Urothelium cell line (cell line): Measurements from ENCODE around the gene CPA2.
"Not testable (repeated sequence)": the region's sequence is repeated elsewhere in the genome, so short reads cannot be mapped to it uniquely, and the experiment has no call there.

Experiments used
- DNase-seq: peaks from one replicate; pipeline ENCODE4 v3.0.0; 2011; ENCODE audit warnings: low spot score, mixed read lengths
- FAIRE-seq: peaks from 2 replicates; lab custom pipeline; 2011; peaks lifted over from hg19 to GRCh38; lab: Jason Lieb, UNC

CPA2 gene

DNA sequence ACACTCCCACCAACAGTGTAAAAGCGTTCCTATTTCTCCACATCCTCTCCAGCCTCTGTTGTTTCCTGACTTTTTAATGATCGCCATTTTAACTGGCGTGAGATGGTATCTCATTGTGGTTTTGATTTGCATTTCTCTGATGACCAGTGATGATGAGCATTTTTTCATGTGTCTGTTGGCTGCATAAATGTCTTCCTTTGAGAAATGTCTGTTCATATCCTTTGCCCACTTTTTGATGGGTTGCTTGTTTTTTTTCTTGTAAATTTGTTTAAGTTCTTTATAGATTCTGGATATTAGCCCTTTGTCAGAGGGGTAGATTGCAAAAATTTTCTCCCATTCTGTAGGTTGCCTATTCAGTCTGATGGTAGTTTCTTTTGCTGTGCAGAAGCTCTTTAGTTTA lies 17.0 kb upstream of the CPA2 start:
- FAIRE-seq, DNase-seq: not testable (repeated sequence)

DNA sequence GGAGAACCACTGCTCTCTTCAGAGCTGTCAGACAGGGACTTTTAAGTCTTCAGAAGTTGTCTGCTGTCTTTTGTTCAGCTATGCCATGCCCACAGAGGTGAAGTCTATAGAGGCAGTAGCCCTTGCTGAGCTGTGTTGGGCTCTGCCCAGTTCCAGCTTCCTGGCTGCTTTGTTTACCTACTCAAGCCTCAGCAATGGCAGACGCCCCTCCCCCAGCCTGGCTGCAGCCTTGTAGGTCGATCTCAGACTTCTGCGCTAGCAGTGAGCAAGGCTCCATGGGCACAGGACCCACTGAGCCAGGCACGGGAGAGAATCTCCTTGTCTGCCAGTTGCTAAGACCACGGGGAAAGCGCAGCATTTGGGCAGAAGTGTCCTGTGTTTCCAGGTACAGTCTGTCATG lies 12.1 kb upstream of the CPA2 start:
- DNase-seq (no peak), FAIRE-seq (no peak)

DNA sequence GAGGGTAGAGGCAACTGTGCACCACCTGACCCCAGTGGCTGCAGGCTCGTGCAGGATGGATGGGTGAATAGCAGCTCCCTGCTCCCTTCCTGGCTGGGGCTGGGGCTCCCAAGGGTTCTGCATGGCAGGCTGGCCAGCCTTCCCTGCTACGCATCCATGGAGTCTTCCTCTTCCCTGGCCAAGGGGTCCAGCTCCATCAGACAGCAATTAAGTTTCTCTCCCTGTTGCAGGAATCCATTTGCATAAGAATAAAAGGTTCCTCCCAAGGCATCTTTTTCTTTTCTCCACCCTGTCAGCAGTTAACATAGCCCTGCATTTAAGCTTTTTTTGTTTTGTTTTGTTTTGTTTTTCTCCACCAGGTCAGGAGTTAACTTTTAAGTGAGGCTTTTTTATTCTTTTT lies 10.0 kb upstream of the CPA2 start:
- FAIRE-seq (no peak), DNase-seq (no peak)

DNA sequence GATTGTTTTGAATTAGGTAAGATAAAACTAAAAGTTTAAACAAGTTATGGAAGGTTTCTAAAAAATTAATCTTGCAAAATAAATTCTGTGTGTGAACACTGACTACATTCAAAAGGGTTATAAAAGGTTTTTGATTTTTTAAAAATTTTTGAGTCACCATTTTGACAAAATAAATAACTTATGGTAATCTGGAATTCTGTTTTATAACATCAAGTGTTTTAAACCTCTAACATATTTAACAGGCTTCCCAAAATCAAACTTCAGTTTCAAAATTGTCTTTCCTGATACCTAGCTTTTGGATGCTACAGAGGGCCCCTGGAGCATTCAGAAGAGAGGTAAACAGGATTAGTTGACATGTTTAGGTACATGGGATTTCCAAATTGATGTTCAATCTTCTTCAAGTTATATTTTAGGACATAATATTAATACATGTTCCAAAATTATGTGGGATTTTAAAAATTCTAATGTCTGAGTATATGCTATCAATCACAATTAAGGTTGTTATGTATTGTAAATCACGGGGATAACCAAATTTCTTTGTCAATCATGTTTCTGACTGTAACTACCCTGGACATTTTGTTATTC lies 8.1 kb upstream of the CPA2 start:
- DNase-seq: no peak
- FAIRE-seq: no peak

DNA sequence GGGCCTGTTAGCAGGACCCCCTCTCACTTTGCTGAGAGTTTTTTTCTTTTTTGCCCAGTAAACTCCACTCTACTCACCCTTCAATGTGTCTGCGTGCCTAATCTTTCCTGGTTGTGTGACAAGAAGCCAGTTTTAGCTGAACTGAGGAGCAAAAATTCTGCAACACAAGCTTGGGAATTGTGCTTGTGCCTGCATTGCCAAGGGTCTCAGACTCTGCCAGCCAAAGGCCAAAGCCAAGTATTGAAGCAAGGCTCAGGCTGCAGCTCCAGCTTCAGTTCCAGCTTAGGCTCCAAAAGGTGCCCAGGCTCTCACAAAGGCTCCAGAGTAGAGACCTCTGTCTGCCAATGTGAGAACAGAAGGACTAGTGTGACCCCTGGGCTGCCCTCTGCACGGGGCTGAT lies 4.2 kb upstream of the CPA2 start:
- no peak for FAIRE-seq
- DNase-seq: no peak

DNA sequence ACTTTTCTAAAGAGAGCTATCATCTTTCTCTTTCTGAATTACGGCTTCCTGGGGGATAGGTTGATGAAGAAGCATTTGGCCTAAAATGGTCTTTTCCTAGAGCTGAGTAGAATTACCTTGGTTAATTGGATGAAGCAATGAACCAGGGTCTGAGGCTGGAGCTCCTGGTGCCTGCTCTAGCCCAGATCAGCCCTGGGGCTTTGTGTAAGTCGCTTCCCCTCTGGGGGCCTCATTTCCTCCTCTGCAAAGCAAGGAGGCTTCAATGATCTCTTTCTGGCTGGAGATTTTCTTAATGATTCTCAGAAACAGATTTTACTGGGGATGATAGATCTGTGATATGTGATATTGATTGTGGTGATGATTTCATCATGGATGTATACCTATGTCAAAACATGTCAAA lies 3.5 kb upstream of the CPA2 start:
- FAIRE-seq: no peak

DNA sequence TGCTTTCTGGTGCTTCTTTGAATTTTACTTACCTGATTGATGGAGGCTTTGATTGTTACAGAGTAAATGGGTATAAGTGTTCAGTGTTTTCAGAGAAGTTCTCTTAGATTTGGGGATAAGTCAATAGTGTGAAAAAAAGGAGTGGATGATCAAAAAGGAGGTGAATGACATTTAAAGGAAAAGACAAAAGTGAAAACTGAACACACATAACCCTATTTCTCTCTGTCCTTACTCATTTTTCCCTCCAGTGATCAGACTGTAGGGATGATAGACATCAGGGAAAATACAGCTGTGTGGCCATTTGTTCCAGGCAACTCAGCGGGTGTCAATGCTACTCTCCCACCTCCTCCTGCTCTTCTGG lies 278 bp downstream of the CPA2 start:
- no peak for DNase-seq
- no peak for FAIRE-seq

More for the DNA sequence above, 3.5 kb upstream of the CPA2 start:
- DNase-seq: no peak

DNA sequence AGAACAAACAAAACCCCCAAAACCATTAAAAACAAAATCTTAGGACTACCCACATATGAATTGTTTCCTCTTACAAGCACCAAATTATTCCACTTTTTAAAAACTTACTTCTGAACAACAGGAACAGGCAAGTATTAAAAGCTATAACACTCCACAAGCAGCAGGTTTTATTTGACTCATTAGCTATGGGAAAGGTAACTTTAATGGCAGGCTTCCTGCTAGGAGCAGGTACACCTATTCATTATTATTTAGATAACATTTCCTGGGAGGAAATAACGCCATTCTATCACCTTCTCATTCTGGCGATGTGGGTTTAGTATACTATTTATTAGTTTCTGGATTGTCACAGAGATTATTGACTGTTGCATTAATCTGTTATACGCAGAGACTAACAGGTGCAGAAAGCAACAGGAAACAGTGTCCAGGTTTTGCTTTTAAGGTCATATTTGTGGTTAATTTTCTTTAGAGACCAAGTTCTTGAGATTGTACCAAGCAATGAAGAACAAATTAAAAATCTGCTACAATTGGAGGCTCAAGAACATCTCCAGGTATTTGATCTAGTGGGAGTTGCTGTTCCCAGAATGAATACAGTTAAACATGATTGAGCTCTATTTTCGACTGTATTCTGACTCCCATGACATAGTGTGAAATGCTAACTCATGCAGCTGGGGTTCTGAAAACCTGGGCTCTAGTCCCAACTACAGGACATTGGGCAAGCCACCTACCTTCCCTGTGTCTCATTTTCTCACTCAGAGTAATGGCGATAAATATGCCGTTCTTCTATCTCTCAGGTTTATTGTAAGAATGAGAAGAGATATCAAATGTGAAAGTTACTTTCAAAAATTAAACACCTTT lies 2.0 kb downstream of the CPA2 start:
- DNase-seq (no peak), FAIRE-seq (no peak)

DNA sequence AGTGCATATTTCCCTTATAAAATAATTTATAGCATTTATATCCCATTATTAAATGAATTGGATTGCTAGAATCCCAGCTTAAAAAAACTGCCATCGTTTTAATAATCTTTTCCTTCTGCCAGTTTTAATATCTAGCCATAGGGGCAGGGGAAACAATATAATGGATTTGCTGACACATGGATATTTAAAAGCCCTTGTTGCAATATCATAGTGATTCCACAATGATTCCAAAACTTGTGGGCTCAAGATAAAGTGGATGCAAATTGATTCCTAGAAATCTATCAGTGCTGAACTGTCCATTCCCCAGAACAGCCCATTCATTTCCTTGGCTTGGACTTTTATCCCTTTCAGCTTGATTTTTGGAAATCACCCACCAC lies 2.6 kb downstream of the CPA2 start:
- DNase-seq: no peak
- no peak for FAIRE-seq

DNA sequence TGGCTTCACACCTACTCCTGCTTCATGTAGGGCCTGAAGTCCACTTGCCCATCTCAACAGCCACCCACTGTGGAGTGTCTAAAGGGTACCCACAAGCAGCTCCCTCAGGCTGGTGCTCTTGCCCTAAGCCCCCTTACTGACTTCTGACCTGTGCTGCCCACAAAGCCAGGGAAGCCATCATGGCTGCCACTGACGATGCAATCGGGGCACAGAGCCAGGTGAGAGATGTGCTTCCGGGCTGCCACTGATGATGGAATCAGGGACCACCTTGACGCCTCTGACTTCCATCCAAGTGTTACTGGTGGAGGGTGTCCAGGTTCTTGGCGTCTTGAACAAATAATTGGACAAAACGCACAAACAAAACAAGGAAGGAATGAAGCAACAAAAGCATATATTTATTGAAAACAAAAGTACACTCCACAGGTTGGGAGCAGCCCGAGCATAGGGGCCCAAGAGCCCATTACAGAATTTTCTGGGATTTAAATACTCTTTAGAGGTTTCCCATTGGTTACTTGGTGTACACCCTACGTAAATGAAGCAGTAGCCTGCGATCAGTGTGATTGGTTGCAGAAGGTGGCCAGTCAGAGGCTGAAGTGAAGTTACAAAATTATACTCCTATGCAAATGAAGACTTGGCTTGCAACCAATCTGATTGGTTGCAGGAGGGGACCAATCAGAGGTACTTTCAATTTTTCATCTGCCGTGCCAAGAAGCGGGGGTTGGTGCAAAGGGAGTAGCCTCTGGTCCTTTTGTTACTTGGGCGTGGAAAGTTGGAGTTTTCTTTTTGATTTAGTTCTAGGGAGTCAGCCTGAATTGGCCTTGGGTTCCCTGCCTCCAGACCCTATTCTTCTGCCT lies 4.5 kb downstream of the CPA2 start:
- no peak for DNase-seq
- FAIRE-seq: no peak

DNA sequence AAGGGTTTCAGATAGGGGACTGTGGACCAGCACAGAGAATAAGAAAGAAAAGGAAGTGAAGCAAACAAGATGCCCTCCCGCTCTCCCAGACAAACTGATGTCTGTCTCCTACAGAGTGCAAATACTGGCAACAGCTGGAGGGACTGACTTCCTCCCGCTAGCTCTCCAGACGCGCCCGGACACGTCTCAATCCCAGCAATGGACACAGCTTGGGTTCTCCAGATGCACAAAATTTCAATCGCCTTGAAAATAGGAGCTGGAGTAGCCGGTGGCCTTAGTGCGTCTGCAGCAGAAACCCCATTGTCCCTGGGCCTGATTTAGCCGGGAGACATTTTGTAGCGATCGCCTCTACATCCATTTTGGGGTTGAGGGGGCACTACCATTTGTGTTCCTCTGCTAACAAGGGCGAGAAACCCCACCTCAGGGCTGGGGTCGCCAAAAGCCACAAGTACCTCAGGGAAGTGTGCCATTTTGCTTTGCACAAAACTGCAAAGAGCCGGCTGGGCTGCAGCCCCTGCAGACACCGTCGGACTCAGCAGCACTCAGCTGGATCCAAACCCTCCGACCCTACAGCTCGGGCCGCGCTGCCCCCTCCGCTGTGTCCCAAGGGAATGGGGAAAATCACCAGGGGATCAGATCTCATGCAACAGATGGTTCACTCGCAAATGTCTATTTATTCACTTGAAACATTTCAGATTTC lies 5.9 kb downstream of the CPA2 start:
- DNase-seq (no peak), FAIRE-seq (no peak)

DNA sequence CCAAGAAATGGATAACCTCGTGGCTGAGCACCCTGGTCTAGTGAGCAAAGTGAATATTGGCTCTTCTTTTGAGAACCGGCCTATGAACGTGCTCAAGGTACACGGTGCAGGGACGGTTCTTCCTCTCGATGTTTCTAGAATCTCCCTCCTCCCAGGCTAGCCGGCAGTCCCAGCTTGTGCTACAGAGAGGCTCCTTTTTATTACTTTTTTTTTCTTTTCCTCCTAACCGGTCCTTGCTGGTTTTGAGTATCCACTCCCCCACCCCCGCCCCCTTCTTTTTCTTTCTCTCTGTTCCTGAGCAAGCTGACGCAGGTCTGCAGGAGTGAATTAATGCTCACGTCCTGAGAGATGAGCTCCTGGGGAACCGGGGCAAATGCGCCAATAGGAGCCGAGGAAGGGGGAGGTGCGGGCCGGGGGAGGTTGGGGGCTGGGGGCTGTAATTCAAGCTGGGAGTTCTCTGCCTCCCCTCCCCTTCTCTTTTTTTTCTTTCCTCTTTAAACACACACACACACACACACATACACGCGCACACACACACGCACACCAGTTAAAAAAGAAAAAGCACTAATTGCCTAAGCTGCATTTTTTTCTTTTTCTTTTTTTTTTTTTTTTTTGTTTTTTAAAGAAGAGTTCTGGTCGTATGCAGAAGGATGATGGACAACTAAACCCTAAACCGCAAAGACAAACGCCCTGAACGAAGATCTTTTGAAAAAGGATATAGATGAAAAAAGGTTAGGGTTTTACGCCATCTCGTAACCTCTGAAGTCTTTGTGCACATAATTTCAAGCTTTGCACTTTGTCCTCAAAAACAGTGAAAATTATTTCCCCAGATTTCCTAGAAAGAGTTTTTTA lies 6.6 kb downstream of the CPA2 start:
- no peak for FAIRE-seq
- DNase-seq: peak; percentile 53

DNA sequence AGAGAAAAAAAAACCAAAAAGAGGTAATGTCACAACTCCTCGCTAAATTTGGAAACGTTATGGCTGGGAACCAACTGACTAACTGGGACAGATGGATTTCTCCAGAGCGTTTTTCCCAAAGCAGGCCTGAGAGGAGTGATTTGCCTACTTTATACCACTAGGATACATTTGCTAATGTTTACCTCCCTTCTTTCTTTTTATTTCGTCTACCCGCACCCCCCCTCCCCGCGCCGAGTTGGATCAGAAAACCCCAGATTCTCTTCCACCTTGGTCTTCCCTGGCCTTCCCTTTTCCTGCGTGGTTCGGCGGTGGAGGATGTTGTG lies 7.2 kb downstream of the CPA2 start:
- no peak for DNase-seq
- no peak for FAIRE-seq

DNA sequence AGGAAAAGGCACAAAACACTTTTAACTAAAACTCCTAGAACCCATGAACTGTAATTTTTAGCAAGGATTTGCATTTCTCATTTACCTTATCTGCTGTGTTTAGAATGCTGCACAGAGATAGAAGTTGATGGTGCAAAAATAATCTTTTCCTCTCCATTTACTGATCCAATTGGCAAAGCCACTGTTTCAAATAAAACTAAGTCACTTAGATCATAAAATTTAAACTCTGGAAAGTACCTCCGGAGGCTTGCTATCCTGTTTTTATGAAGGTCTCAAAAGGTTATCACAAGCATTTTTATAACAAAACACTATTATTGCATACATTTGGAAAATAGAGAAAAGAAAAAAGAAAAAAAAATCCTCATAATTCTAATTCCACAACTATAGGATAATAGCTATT lies 7.6 kb downstream of the CPA2 start:
- DNase-seq (no peak), FAIRE-seq (no peak)

DNA sequence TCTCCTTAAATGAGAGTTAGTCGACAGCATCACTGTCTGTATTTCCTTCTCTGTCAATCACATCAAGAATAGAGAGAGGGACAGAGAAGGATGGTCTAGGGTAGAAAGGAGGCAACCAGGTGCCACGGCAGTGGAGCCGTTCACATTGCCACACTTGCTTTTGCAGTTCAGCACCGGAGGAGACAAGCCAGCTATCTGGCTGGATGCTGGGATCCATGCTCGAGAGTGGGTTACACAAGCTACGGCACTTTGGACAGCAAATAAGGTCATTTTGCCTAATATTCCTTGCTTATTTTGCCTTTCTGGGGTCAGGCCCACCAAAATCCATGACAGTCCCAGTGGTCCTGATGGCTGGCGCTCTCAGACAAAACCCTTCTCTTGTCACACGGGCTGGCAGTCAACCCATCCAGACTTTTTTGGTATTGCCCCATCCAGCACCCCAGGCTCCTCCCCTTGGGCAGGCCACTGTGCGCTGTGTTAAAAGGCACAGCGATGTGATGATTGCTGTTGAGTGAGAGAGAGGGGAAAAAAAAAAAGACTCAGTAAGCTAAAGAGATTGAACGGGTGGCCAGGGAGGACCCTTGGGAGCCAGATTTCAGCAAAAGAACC lies 8.4 kb downstream of the CPA2 start:
- no peak for DNase-seq
- no peak for FAIRE-seq

DNA sequence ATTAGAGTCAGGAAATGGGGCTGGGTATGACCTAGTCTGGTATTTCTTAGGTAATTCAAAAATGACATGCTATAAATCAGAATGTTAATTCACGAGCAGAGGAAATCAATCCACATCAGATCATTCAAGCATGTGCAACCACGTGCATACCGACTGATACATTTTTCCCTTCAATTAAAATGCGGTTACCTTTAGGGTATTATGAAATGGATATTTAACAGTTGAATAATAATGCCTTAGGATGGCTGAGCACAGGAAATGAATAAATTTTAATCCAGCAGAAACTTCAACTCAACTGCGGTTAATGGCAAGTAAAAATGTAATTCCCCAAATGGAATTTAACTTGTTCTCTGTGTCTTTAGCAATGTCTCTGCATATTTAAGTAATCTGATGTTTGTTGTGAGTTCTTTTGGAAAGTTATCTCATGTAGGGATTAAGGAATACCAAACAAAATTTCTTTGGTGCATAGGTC lies 9.2 kb downstream of the CPA2 start:
- FAIRE-seq: no peak
- DNase-seq: no peak

DNA sequence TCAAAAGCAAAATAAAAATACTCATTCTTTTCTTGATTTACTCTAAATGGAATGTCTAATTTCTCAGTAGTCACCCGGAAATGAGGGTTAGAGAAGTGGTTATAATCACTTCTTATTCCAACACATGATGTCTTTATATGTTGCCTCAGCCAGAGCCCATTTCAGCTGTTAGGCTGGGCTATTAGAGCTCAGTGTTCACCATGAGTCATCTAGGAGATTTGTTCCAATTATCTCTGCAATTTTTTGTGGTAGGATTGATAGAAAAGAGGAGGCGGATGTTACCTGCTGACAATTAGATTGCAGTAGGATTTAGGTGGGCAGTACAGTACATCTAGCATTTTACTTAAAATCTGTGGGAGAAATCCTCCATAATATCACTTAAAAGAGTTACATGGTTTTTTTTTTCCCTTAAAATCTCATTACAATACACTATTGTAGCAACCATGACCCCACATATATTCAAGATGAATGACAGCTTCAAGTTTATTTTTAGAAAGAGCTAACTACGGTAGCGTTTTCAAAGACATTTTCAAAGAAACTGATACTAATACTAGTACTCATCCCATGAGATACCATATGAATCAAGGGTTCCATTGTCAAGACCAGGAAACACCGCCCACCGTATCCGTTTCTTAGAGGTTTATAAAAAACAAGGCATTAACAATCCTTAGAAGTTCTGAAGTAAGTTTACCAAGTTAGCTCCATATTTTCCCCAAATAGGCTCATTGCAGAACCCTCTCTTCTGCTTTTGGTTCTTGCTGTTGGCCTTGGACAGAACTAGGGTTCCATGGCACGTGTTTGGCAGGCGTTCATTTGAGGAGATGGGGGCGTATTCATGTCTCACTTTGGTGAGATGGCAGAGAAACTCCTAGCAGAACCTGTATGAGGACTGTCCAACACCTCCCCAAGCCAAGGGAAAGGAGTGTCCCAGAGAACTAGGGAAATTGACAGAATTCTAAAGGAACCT lies 10.4 kb downstream of the CPA2 start:
- FAIRE-seq: no peak
- DNase-seq: no peak

DNA sequence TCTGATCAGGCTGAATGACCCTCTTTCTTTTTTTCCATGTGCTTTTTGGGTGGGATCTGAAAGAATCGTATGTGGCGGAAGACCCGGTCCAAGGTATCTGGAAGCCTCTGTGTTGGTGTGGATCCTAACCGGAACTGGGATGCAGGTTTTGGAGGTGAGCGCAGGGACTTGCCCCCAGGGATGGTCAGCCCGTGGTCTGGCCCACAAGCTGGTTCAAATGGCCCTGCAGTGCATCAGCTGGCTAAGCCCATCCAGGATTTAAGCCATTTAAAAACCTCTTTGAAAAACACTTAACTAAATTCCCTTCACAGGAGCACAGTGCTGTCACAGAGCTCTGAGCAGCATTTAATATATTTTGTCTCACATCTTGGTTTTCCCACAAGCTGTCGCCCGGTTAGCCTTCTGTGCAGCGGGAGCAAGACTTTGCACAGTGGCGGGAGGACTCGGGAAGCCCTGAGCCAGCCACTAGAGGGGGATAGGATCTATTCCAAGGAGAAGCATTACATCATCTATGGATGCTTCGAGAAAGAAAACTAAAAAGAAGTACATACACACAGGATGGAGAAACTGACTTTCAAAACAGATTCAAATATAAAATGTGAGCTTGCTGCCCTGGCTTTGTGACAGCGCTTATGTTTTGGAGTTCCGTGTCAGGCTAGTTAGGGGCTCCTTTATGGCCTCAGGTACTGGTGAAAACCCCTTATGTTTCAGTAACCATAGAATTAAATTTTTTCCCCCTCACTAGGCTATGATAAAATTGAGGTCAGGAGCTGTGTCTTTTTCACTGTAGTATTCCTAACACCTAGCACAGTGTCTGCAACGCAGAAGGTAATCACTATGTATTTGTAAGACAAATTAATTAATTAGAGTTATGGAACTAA lies 11.3 kb downstream of the CPA2 start:
- FAIRE-seq (no peak), DNase-seq (no peak)
